GM12865 (cell line): Measurements from ENCODE around the gene SFMBT1.

Experiments
- DNase-seq: peaks from one replicate; pipeline ENCODE4 v3.0.0; 2010; ENCODE audit warnings: low read depth
- H3K4me3 ChIP-seq: 2 replicates; pipeline ENCODE4 v1.5.1; 2011; ENCODE audit warnings: mild to moderate bottlenecking, low read depth, low read length, control low read depth
- CTCF ChIP-seq: IDR thresholded peaks from 2 replicates; pipeline ENCODE4 v1.5.1; 2011; ENCODE audit warnings: low read length, control low read depth, low read depth, inconsistent platforms; ENCODE audit not compliant: insufficient read depth; ENCODE audit errors: missing control alignments

The SFMBT1 gene

GRCh38 chr3:52998771-52999513 is 46.9 kb downstream of the SFMBT1 start:
- no peak for TF ChIP-seq CTCF
- no peak overlapping the region for H3K4me3 ChIP-seq
- DNase-seq = no peak

GRCh38 chr3:52990637-52991036 is 55.2 kb downstream of the SFMBT1 start:
- TF ChIP-seq CTCF = no peak
- no peak overlapping the region for H3K4me3 ChIP-seq
- DNase-seq = no peak

- TF ChIP-seq CTCF = peak; percentile 25
- no peak for DNase-seq
- H3K4me3 ChIP-seq = no peak overlapping the region
Observed at GRCh38 chr3:52986938-52987337, 58.9 kb downstream of the SFMBT1 start.

GRCh38 chr3:52986049-52986448 is 59.8 kb downstream of the SFMBT1 start:
- no peak for DNase-seq

GRCh38 chr3:52983828-52984227 is 62.0 kb downstream of the SFMBT1 start:
- H3K4me3 ChIP-seq = peak overlapping the region; percentile 24
- no peak for TF ChIP-seq CTCF
- no peak for DNase-seq

More at GRCh38 chr3:52986049-52986448, 59.8 kb downstream of the SFMBT1 start:
- H3K4me3 ChIP-seq = no peak overlapping the region
- no peak for TF ChIP-seq CTCF

- H3K4me3 ChIP-seq = peak overlapping the region; percentile 24
- DNase-seq = peak; percentile 85
- TF ChIP-seq CTCF = no peak
Observed at GRCh38 chr3:52983336-52983807, 62.5 kb downstream of the SFMBT1 start.

GRCh38 chr3:52982839-52983238 is 63.0 kb downstream of the SFMBT1 start:
- TF ChIP-seq CTCF = no peak
- no peak overlapping the region; the same call in 1 of the 2 replicates for H3K4me3 ChIP-seq
- DNase-seq = peak; percentile 32
